Neural cell (in vitro differentiated cells): Measurements from ENCODE around the gene IGF2BP3.

ENCODE experiments used
- CTCF ChIP-seq: fragments of 450-650 bp; IDR thresholded peaks from 2 replicates; pipeline ENCODE4 v1.5.1; 2014; ENCODE audit warnings: antibody characterized with exemption, mild to moderate bottlenecking, moderate library complexity; ENCODE audit not compliant: poor library complexity, severe bottlenecking
- EP300 ChIP-seq: fragments of 450-650 bp; conservative IDR thresholded peaks from 2 replicates; pipeline ENCODE4 v1.6.1; 2014; ENCODE audit warnings: antibody characterized with exemption, mild to moderate bottlenecking, moderate library complexity; ENCODE audit not compliant: poor library complexity, severe bottlenecking
- EZH2 ChIP-seq: fragments of 200-600, 300-800 bp; shearing (Covaris generic), sonication (generic); IDR thresholded peaks from 2 replicates; pipeline ENCODE4 v1.6.1; 2014; ENCODE audit warnings: antibody characterized with exemption, low read length, borderline replicate concordance, mild to moderate bottlenecking; ENCODE audit not compliant: insufficient read depth, poor library complexity, severe bottlenecking
- MXI1 ChIP-seq: fragments of 450-650 bp; conservative IDR thresholded peaks from 2 replicates; pipeline ENCODE4 v1.6.1; 2014; ENCODE audit warnings: antibody characterized with exemption, mild to moderate bottlenecking; ENCODE audit not compliant: poor library complexity, severe bottlenecking
- POLR2AphosphoS5 ChIP-seq: IDR thresholded peaks from 2 replicates; pipeline ENCODE4 v1.6.1; 2012
- RAD21 ChIP-seq: fragments of 450-650 bp; conservative IDR thresholded peaks from 2 replicates; pipeline ENCODE4 v1.6.1; 2014; ENCODE audit warnings: antibody characterized with exemption, mild to moderate bottlenecking, moderate library complexity
- SMC3 ChIP-seq: fragments of 450-650 bp; conservative IDR thresholded peaks from 2 replicates; pipeline ENCODE4 v1.6.1; 2014; ENCODE audit warnings: antibody characterized with exemption, mild to moderate bottlenecking, moderate library complexity; ENCODE audit not compliant: poor library complexity
- TAF1 ChIP-seq: IDR thresholded peaks from 2 replicates; pipeline ENCODE4 v1.6.1; 2012; ENCODE audit warnings: low read depth
- TF ChIP-seq, protein P1 (sequence below): IDR thresholded peaks from 2 replicates; pipeline ENCODE4 v1.6.1; 2012; ENCODE audit warnings: borderline replicate concordance

DNA sequence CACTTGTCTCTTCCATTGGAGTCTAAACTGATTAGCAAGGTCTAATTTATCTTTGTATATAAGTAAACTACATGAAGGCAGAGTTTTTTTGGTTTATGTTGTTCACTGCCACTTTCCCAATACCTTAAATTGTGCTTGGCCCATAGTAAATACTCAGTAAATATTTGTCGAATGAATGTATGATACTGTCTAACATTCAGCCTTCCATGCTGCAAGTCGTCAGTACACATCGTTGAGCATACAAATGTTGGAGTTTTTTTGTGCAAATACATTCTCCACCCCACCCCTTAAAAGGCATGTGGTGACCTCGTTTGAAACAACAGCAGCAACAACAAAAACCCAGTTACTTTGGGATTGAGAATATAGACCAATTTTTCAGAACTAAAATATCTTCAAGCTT is 17.4 kb upstream of the IGF2BP3 start:
- TF ChIP-seq EP300 = no peak
- TF ChIP-seq SMC3 = no peak
- no peak for TF ChIP-seq POLR2AphosphoS5
- TF ChIP-seq EZH2 = no peak
- TF ChIP-seq, protein P1, sequence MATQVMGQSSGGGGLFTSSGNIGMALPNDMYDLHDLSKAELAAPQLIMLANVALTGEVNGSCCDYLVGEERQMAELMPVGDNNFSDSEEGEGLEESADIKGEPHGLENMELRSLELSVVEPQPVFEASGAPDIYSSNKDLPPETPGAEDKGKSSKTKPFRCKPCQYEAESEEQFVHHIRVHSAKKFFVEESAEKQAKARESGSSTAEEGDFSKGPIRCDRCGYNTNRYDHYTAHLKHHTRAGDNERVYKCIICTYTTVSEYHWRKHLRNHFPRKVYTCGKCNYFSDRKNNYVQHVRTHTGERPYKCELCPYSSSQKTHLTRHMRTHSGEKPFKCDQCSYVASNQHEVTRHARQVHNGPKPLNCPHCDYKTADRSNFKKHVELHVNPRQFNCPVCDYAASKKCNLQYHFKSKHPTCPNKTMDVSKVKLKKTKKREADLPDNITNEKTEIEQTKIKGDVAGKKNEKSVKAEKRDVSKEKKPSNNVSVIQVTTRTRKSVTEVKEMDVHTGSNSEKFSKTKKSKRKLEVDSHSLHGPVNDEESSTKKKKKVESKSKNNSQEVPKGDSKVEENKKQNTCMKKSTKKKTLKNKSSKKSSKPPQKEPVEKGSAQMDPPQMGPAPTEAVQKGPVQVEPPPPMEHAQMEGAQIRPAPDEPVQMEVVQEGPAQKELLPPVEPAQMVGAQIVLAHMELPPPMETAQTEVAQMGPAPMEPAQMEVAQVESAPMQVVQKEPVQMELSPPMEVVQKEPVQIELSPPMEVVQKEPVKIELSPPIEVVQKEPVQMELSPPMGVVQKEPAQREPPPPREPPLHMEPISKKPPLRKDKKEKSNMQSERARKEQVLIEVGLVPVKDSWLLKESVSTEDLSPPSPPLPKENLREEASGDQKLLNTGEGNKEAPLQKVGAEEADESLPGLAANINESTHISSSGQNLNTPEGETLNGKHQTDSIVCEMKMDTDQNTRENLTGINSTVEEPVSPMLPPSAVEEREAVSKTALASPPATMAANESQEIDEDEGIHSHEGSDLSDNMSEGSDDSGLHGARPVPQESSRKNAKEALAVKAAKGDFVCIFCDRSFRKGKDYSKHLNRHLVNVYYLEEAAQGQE = no peak
- no peak for TF ChIP-seq CTCF
- TF ChIP-seq TAF1 = no peak
- TF ChIP-seq RAD21 = no peak
- TF ChIP-seq MXI1 = no peak
